Cardiac muscle cell (in vitro differentiated cells and primary cell): ENCODE results near the gene IQSEC3. TPM values are rescaled to one million over a fixed set of nuclear protein-coding genes. Genes with fewer than 3 reads are reported as not detected.

Experiments
- DNase-seq, 2 donors: peaks; one replicate each; pipeline versions ENCODE4 v3.0.0 to v3.0.0-alpha.2; 2010 to 2017; ENCODE audit warnings: low read depth in 1 of 2, low spot score in 1 of 2
- H3K27ac ChIP-seq: fragments of 200-600 bp; sonication (generic); 2 replicates; pipeline ENCODE4 v1.5.1; 2016
- H3K27me3 ChIP-seq: fragments of 200-600 bp; sonication (generic); 2 replicates; pipeline ENCODE4 v1.6.0; 2016; ENCODE audit warnings: control low read depth
- H3K36me3 ChIP-seq: fragments of 200-600 bp; sonication (generic); 2 replicates; pipeline ENCODE4 v1.5.1; 2016; ENCODE audit warnings: control low read depth
- H3K4me1 ChIP-seq: fragments of 200-600 bp; sonication (generic); 2 replicates; pipeline ENCODE4 v1.8.1; 2017; ENCODE audit warnings: low read depth, mild to moderate bottlenecking, mixed run types
- H3K4me3 ChIP-seq: fragments of 200-600 bp; sonication (generic); 2 replicates; pipeline ENCODE4 v1.5.1; 2016; ENCODE audit warnings: mild to moderate bottlenecking
- H3K9me3 ChIP-seq: fragments of 200-600 bp; sonication (generic); 2 replicates; pipeline ENCODE4 v1.5.1; 2017; ENCODE audit warnings: low read depth, mild to moderate bottlenecking, control low read depth
- polyA plus RNA-seq: library from polyadenylated mRNA; unstranded; fragments of >200 nt; fragmentation: Nextera tagmentation; extraction: Ambion mirVana; gene quantifications from 2 replicates; pipeline ENCODE4 v1.2.1, GENCODE V29; 2016
- total RNA-seq: library from RNA; depleted of rRNA; stranded (reverse); fragments of >200 nt; gene quantifications from 2 replicates; pipeline ENCODE4 v1.2.3, GENCODE V29; 2016
- TF ChIP-seq, protein P1 (sequence below): IDR thresholded peaks from 2 replicates; pipeline ENCODE4 v1.5.1; 2012; ENCODE audit warnings: low read depth, mild to moderate bottlenecking, low read length

The IQSEC3 gene
- total and polyA plus RNA-seq, 2 experiments from 2014 or later: 0.42 to 2.7 TPM

DNA sequence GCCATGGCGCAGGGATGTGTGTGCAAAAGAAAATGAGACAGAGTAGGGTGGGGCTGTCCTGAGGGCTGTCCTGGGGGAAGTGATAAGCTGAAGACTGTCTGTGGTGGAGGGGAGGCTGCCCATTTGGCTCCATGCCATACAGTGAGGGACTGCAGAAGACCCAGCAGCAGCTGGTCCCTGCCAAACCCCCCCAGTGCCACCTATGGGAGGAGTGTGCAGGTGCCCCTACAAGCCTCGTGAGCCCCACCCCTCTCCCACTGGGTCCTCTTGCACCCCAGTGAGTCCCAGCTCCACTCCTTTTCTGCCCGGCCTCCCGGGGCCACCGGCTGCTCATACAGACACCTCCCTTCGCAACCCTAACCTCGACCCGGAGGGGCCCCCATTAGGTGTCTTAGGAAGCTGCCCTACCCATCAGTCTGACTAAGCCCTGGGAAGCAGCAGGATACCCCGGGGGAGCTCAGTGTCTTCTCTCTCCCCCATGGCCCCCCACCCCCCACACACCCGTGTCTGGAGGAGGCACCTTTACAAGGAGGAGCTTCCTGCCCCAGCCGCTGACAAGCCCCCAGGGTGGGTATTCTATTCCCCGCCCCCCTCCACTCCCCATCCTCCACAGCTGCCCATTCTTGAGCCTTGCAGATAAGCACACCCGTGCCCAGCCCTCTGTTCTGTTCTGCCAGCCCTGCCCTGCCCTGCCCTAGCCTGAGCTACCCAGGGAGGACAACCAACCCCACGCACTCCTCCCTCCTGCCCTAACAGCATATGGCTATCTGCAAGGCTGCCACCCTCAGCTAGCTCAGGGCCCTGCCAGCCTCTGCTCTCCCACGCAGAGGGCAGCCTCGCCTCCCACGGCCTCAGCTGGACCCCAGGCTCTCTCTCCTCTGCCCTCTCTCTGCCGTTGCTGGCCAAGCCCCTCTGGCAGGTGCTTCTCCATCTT is 105.4 kb downstream of the IQSEC3 start:
- H3K4me1 ChIP-seq: peaks cover 39% of the 10 kb centered on the region
- TF ChIP-seq, protein P1, sequence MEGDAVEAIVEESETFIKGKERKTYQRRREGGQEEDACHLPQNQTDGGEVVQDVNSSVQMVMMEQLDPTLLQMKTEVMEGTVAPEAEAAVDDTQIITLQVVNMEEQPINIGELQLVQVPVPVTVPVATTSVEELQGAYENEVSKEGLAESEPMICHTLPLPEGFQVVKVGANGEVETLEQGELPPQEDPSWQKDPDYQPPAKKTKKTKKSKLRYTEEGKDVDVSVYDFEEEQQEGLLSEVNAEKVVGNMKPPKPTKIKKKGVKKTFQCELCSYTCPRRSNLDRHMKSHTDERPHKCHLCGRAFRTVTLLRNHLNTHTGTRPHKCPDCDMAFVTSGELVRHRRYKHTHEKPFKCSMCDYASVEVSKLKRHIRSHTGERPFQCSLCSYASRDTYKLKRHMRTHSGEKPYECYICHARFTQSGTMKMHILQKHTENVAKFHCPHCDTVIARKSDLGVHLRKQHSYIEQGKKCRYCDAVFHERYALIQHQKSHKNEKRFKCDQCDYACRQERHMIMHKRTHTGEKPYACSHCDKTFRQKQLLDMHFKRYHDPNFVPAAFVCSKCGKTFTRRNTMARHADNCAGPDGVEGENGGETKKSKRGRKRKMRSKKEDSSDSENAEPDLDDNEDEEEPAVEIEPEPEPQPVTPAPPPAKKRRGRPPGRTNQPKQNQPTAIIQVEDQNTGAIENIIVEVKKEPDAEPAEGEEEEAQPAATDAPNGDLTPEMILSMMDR: no peak
- no peak overlapping the region for H3K4me3 ChIP-seq
- no peaks in the 10 kb centered on the region for H3K27me3 ChIP-seq
- no peak overlapping the region for H3K27ac ChIP-seq
- H3K36me3 ChIP-seq: no peaks in the 10 kb centered on the region
- H3K9me3 ChIP-seq: no peaks in the 10 kb centered on the region
- DNase-seq: no peak

DNA sequence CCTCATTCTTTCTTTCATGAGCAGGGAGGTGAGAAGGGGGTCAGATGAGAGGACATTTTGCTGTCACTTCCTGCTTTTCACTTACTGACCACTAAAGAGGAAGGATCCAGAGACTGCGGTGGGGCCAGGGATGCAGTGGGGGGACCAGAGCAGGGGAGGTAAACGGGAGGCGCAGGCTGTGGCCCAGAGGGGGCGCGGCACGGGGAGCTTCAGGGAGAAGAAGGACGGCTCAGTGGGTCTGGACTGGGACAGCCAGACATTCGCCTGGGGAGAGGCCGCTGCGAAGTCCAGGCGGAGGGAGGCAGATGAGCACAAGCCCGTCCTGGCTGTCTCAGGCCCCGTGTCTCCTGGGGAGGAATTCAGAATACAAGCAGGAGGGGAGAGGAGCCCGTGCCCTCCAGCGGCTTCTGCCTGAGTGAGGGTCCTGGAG is 106.2 kb downstream of the IQSEC3 start:
- H3K27me3 ChIP-seq: no peaks in the 10 kb centered on the region
- no peaks in the 10 kb centered on the region for H3K9me3 ChIP-seq
- H3K36me3 ChIP-seq: no peaks in the 10 kb centered on the region
- peaks cover 46% of the 10 kb centered on the region for H3K4me1 ChIP-seq
- no peak for DNase-seq
- no peak overlapping the region for H3K27ac ChIP-seq
- TF ChIP-seq, protein P1: no peak
- H3K4me3 ChIP-seq: no peak overlapping the region

DNA sequence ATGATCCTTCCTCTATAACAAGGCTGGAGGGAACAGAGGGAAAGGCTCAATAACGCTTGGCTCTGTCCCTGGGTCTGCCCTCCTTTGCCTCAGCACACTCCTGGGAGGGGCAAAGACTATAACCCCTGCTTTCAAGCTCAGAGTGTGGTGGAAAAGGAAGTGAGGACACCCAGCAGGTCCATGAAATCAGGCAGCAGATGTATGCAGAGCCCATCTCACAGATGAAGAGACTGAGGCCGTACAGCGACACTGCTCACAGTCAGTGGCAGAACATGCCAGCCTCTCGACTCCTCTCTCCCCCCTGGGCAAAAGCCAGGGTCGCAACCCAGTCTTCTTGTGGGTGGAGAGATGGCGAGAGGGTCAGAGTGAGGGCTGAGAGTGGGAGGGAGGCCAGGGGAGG is 107.6 kb downstream of the IQSEC3 start:
- TF ChIP-seq, protein P1: no peak
- Histone ChIP-seq H3K4me3 (no peak overlapping the region), H3K9me3 (no peaks in the 10 kb centered on the region), H3K4me1 (peaks cover 40% of the 10 kb centered on the region), H3K27me3 (no peaks in the 10 kb centered on the region), H3K27ac (no peak overlapping the region), H3K36me3 (no peaks in the 10 kb centered on the region)
- DNase-seq: no peak

DNA sequence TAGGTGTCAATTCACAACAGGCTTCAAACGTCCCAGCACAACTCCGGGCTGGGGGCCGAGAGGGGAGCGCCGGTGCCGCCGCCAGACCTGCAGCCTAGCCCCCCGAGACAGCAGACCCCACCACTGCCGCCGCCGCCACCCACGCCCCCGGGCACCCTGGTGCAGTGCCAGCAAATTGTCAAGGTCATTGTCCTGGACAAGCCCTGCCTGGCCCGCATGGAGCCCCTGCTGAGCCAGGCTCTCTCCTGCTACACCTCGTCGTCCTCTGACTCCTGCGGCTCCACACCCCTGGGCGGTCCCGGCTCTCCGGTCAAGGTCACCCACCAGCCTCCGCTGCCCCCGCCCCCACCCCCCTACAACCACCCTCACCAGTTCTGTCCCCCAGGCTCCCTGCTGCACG is 108.0 kb downstream of the IQSEC3 start:
- TF ChIP-seq, protein P1: no peak
- Histone ChIP-seq H3K36me3 (no peaks in the 10 kb centered on the region), H3K9me3 (no peaks in the 10 kb centered on the region), H3K27me3 (no peaks in the 10 kb centered on the region), H3K27ac (no peak overlapping the region), H3K4me1 (peaks cover 36% of the 10 kb centered on the region), H3K4me3 (no peak overlapping the region)
- DNase-seq: no peak

DNA sequence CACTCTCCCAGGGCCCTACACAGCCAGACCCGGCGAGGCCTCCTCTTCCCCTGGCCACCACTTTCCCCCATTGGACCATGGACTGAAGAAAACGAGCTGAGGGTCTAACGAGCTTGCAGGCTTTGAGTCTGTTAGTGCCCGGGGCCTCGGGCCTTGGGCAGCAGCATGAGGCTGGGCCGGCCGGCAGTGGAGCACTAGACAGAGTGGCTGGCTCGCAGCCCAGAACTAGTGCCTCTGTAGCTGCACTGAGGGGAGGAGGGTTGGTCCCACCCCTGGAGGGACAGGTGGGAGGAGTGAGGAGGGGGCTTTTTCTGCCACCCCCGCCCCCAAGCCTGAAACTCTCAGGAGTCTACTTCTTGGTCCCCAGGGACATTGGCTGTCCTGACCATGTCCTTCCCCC is 108.7 kb downstream of the IQSEC3 start:
- TF ChIP-seq, protein P1: no peak
- H3K27me3 ChIP-seq: no peaks in the 10 kb centered on the region
- no peaks in the 10 kb centered on the region for H3K9me3 ChIP-seq
- H3K36me3 ChIP-seq: no peaks in the 10 kb centered on the region
- peak overlapping the region; percentile 80 for H3K27ac ChIP-seq
- H3K4me3 ChIP-seq: no peak overlapping the region
- DNase-seq: peak; percentile 30 to 33
- peaks cover 39% of the 10 kb centered on the region for H3K4me1 ChIP-seq
